Caco-2 (cell line): ENCODE results near the gene AKAP8L. TPM values are rescaled to one million over a fixed set of nuclear protein-coding genes. Genes with fewer than 3 reads are reported as not detected.

ENCODE experiments used
- BruUV-seq: library from RNA; stranded (reverse); fragments of 400-500 nt; replicated peaks from 2 replicates; lab custom pipeline; 2021; lab: Mats Ljungman, UMichigan
- CTCF ChIA-PET: fragments of 300-600 bp; sonication (Branson Sonifier 250); formaldehyde crosslinking; loops from one replicate; lab custom pipeline; 2022; ENCODE audit warnings: antibody characterized with exemption; lab: Charles Lee
- POLR2A ChIA-PET: fragments of 300-600 bp; sonication (Branson Sonifier 250); formaldehyde crosslinking; loops from one replicate; lab custom pipeline; 2022; ENCODE audit warnings: antibody characterized with exemption; lab: Charles Lee
- DNase-seq, 2 experiments: peaks; one replicate each; pipeline versions ENCODE4 v3.0.0 to v3.0.0-alpha.2; 2020 to 2022
- H3K27me3 ChIP-seq: replicated peaks from 2 replicates; pipeline ENCODE4 v1.6.0; 2011; ENCODE audit warnings: low read length; ENCODE audit not compliant: control insufficient read depth, insufficient read depth
- H3K36me3 ChIP-seq: 2 replicates; pipeline ENCODE4 v1.5.1; 2011; ENCODE audit warnings: low read length; ENCODE audit not compliant: control insufficient read depth, insufficient read depth
- H3K4me1 ChIP-seq: fragments of 250-450 bp; sonication (Bioruptor Pico); 2 replicates; pipeline ENCODE4 v1.5.1; 2020; ENCODE audit warnings: mild to moderate bottlenecking
- H3K4me3 ChIP-seq: 2 replicates; pipeline ENCODE4 v1.5.1; 2011; ENCODE audit warnings: low read depth, mild to moderate bottlenecking, control low read depth, low read length
- H3K9me3 ChIP-seq: fragments of 250-450 bp; sonication (Bioruptor Pico); 2 replicates; pipeline ENCODE4 v1.5.1; 2020; ENCODE audit warnings: mild to moderate bottlenecking, moderate library complexity
- H3K27ac Mint-ChIP-seq: one replicate; pipeline ENCODE4 v1.8.0; 2022; ENCODE audit warnings: mixed read lengths; ENCODE audit not compliant: unreplicated experiment
- H3K27me3 Mint-ChIP-seq: one replicate; pipeline ENCODE4 v1.8.0; 2022; ENCODE audit warnings: mixed read lengths; ENCODE audit not compliant: insufficient read depth, unreplicated experiment
- H3K36me3 Mint-ChIP-seq: one replicate; pipeline ENCODE4 v1.8.0; 2022; ENCODE audit warnings: mild to moderate bottlenecking, mixed read lengths; ENCODE audit not compliant: insufficient read depth, unreplicated experiment
- H3K4me1 Mint-ChIP-seq: one replicate; pipeline ENCODE4 v1.8.0; 2022; ENCODE audit warnings: low read depth, mixed read lengths; ENCODE audit not compliant: unreplicated experiment
- H3K4me3 Mint-ChIP-seq: one replicate; pipeline ENCODE4 v1.8.0; 2022; ENCODE audit warnings: mild to moderate bottlenecking, moderate library complexity, mixed read lengths; ENCODE audit not compliant: unreplicated experiment
- H3K9me3 Mint-ChIP-seq: one replicate; pipeline ENCODE4 v1.8.0; 2022; ENCODE audit warnings: mixed read lengths; ENCODE audit not compliant: unreplicated experiment
- CTCF ChIP-seq, 2 experiments: fragments of 200-600 bp in 1 of 2; IDR thresholded peaks; 1 replicate in 1 of 2; 2 replicates in 1 of 2; pipeline versions ENCODE4 v1.5.1 to v1.8.0; 2011 to 2022; ENCODE audit warnings: antibody characterized with exemption in 1 of 2, control low read depth in 1 of 2, inconsistent platforms in 1 of 2, low read depth in 1 of 2, low read length in 1 of 2, mild to moderate bottlenecking in 1 of 2, moderate library complexity in 1 of 2; ENCODE audit not compliant: insufficient read depth in 1 of 2, severe bottlenecking in 1 of 2, unreplicated experiment in 1 of 2
- intact Hi-C: fragments of 100-400 bp; cut with micrococcal nuclease; formaldehyde crosslinking; loops from one replicate; pipeline ENCODE4 v1.10.0; 2022; ENCODE audit not compliant: unreplicated experiment
- total RNA-seq: library from RNA; stranded (reverse); gene quantifications from 2 replicates; pipeline ENCODE4 v1.2.3, GENCODE V29; 2022

AKAP8L gene
- total RNA-seq, 1 experiment from 2014 or later: 112 TPM

GRCh38 chr19:15332311-15332996 lies 86.3 kb downstream of the AKAP8L start, which contains the start of gene BRD4:
TSS of gene BRD4 (minus strand) at chr19:15332539. CDS start at chr19:15273099, 59,440 bp downstream.
- Mint-ChIP-seq H3K4me3 (peak within 1 kb of the TSS; percentile 99), H3K27ac (peak within 1 kb of the TSS; percentile 94), H3K27me3 (no peaks in the 10 kb centered on the region), H3K4me1 (peaks cover 17% of the 10 kb centered on the region), H3K36me3 (peaks cover 34% of the 10 kb centered on the region), H3K9me3 (no peaks in the 10 kb centered on the region)
- Histone ChIP-seq H3K27me3 (no peaks in the 10 kb centered on the region), H3K4me1 (peaks cover 28% of the 10 kb centered on the region), H3K9me3 (peaks cover 2% of the 10 kb centered on the region; the same call in 1 of the 2 replicates), H3K4me3 (peak within 1 kb of the TSS; percentile 100), H3K36me3 (no peaks in the 10 kb centered on the region)
- DNase-seq: peak; percentile 57 to 82
- POLR2A ChIA-PET: interaction anchor here (0.5 to 1.0 kb wide), 5 partner anchors 35 to 137 kb away, joined by 3 to 6 read pairs (median 3); partner anchors contain the start of gene AKAP8
- TF ChIP-seq CTCF (IDR thresholded peaks at IDR 0.05; ENCODE audit: insufficient read depth in 1 of 2, low read depth in 1 of 2, low read length in 1 of 2, severe bottlenecking in 1 of 2, unreplicated experiment in 1 of 2): no peak
- CTCF ChIA-PET: interaction anchor here (0.6 kb wide), 1 partner anchor 100 kb away, joined by 3 read pairs; no protein-coding TSS in a partner anchor
- TSS peak; percentile 39 for BruUV-seq
- intact Hi-C loops: loop anchor here (5.0 kb wide), 2 partner anchors 45 to 50 kb away; partner anchors contain the start of gene AKAP8

GRCh38 chr19:15331419-15332310 lies 87.1 kb downstream of the AKAP8L start:
- H3K27ac Mint-ChIP-seq: peak overlapping the region; percentile 70
- H3K4me1 Mint-ChIP-seq: peaks cover 22% of the 10 kb centered on the region
- peak overlapping the region; percentile 99 for H3K4me3 Mint-ChIP-seq
- intact Hi-C loops: loop anchor here (2.0 to 5.0 kb wide), 3 partner anchors 35 to 49 kb away; partner anchors contain the start of gene AKAP8
- H3K36me3 ChIP-seq: no peaks in the 10 kb centered on the region
- H3K9me3 Mint-ChIP-seq: no peaks in the 10 kb centered on the region
- ChIA-PET POLR2A (interaction anchor here (1.0 kb wide), 1 partner anchor 48 kb away, joined by 6 read pairs; the partner anchor contains the start of gene AKAP8), CTCF (interaction anchor here (0.6 kb wide), 1 partner anchor 99 kb away, joined by 3 read pairs; no protein-coding TSS in a partner anchor)
- H3K27me3 Mint-ChIP-seq: no peaks in the 10 kb centered on the region
- peak; percentile 64 to 80 for DNase-seq
- H3K36me3 Mint-ChIP-seq: peaks cover 38% of the 10 kb centered on the region
- BruUV-seq: no TSS peak
- no peak for TF ChIP-seq CTCF (IDR thresholded peaks at IDR 0.05; ENCODE audit: insufficient read depth in 1 of 2, low read depth in 1 of 2, low read length in 1 of 2, severe bottlenecking in 1 of 2, unreplicated experiment in 1 of 2)
- H3K27me3 ChIP-seq: no peaks in the 10 kb centered on the region
- H3K9me3 ChIP-seq: peaks cover 2% of the 10 kb centered on the region; the same call in 1 of the 2 replicates
- H3K4me1 ChIP-seq: peaks cover 32% of the 10 kb centered on the region
- H3K4me3 ChIP-seq: peak overlapping the region; percentile 100
